Measurements from ENCODE around the gene BCL2. TPM values are rescaled to one million over a fixed set of nuclear protein-coding genes. Genes with fewer than 3 reads are reported as not detected.

BCL2 gene
- total RNA-seq, 1 experiment from 2014 or later = 2.2 TPM

DNA sequence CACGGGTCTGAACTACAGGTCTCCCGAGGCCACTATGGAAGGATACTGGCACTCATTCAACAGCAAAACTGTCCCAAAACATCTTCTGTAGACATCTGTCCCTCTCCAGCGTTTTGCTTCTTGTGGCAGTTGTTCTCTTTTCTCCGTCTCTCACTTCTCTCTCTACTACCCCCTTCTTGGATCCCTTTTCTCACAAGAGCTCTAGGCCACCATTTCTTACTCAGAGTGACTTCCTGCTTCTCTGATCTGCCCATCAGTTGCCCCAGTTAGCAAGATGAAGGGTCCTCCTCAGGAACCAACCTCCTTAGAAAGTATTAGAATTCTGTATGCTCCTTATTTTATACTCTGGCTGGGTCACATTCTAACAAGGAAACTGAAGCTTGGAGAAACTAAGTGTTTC lies 32.6 kb downstream of the BCL2 start:
- no peak for DNase-seq (ENCODE audit: low read depth)

DNA sequence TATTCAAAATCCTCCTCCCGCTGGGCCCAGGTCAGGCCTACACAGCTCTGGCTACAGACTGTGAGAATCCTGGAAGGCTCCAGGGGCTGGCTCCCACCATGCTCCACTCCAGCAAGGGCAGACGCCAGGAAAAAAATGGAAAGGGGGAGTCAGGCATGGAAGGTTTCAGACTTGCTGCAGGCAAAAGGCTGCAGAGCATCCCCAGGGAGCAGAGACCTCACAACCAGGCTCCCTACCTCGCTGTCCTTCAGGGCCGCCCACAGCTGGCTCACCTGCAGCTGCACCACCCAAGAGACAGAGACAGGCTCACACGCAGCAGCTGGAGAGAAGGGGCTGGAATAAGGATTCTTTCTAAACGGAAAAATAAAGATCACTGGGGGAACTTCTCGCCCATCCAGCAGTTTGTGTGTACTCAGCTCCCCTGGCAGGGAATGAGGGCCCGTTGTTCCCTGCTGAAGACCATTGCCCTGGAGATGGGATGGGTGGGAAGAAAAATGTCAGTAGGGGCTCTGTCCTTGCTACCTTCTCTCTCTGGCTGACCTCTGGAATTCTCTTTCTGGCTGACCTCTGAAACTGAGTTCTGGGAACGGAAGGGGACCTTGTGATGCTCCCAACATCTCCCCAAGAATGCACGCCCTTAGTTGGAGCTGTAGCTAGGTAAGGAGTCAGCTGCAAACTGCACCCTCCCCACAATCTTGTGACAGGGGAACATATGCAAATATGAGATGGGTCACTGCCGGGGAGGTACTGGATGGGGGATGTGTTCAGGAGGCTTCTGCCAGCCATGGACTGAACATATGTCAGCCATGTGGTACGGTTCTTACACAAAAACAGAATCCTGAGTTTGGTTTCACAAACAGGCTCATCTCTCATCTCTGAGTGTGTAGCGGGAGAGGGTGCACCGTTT lies 34.5 kb downstream of the BCL2 start:
- no peak for DNase-seq (ENCODE audit: low read depth)

DNA sequence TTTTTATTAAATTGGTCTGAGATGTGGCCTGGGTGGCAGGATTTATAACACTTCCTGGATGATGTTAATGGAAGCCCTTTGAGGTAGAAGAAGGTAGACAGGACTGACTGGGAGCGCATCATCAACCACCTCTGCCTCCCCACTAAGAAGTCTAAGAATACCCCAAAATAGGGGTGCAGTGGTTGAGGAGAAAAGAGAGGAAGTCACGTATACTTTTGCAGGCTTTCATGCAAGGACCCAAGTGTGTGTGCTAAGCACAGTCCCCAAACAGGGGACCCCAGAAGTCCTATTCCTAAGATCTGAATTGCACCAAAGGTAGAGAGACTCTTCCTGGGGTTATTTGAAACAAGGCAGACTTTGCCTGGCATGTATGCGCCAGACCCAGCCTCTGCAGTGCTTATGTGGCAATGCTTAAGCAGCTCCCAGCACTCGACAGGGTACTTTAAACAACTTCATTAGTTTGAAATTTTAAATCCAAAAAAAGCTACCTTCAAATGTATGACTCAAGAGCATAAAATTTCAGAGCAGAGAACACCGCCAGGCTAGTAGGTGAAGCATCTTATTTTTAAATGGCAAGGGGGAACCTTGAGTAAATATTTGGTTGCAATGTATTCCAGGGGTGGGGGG lies 35.3 kb downstream of the BCL2 start:
- no peak for DNase-seq (ENCODE audit: low read depth)

- DNase-seq (ENCODE audit: low read depth) = no peak
These were observed 36.1 kb downstream of the BCL2 start for GRCh38 chr18:63283305-63284094.

- no peak for DNase-seq (ENCODE audit: low read depth)
These were observed 36.8 kb downstream of the BCL2 start for GRCh38 chr18:63282793-63283192.

- DNase-seq (ENCODE audit: low read depth) = no peak
These were observed 46.2 kb downstream of the BCL2 start for GRCh38 chr18:63273222-63273927.

DNA sequence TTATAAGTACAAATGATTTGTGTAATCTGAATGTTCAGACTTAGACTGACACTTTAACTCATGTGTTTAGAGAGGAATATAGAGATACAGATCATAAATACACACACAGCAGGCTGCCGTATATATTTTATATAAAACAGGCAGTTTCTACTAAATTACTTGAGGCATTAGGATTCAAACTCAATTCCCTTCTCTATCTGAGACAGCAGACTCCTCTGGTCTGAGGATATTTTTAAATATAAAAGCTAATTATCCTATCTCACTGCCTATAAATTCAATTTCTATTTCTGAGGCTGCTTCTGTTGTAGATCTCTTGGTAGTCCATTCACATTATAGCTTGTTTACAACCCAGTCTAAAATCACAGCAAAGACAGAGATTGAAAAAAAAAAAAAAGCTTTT lies 46.9 kb downstream of the BCL2 start:
- DNase-seq (ENCODE audit: low read depth) = no peak

DNA sequence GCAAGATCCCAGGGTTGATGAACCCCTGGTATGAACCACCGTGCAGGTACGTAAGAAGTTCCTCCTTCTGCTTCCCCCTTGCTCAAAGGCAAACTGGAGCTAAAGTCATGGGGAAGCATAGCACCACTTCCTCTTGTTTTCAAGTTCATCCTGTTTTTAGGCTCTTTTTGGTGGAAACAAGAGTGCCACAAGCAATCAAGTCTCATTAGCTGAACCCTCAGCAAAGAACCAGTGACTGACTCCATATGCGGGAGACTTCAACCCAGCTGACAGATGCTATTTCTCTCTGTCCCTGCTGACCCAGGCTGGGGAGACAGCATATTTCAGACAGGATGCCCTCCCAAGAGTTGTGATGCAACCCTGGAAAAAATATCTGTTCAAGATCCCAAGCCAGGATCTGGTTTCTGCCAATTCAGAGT lies 47.7 kb downstream of the BCL2 start:
- DNase-seq (ENCODE audit: low read depth) = no peak

DNA sequence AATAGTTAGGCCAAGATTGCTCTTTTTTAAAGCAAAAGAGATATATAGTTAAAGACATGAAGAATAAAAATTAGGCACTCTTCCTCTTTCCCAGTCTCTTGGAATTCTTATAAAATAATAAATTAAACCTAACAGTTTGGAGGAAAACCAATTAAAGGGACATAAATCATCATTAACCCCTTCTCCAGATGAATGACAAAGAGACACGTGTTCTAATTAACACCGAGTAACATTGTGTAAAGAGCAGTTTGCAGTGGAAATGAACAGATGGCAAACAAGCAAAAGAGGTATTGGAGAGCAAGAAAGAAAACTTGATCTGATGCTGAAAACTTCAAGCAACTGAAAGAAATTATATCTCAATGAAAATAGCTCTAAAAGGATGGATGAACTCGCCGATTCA lies 48.4 kb downstream of the BCL2 start:
- DNase-seq (ENCODE audit: low read depth) = no peak

GRCh38 chr18:63267975-63268721 lies 51.4 kb downstream of the BCL2 start:
- no peak for DNase-seq (ENCODE audit: low read depth)

DNA sequence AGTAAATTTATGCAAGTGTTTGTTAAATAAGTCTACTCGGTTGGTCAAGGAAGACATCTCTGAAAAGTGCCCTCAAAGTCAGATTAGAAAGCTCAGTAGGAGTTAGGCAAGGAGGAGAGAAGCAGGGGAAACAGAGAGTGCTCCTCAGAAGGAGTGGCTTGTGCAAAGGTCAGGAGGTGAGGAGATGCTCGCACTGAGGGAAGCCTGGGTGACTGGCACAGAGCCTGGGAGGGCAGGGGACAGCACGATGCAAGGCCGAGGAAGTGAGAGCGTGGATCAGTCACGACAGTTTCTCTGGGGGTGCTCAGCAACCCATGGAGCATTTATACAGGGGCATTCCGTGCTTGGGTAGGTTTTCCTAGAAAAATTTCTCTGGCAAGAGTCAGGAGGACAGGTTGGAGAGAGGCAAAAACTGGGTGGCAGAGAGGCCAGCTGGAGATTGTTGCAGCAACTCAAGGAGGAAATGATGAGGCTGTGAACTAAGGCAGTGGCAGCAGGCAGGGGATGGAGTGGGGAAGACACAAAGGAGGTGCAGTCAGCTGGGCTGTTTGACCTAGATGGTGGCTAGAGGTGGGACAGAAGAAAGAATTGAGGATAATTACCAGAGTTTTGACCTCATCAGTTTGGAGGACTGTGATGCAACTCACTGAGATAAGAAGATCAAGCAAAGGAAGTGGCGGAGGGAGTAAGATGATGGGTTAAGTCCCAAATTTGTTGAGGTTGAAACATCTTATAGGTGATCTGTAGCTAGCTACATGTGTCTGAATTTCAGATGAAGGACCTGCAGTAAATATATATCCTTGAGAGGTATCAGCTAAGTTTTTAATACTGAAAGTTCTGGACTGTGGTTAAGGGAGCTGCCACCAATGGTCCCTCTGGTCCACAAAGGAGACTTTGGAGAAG lies 52.4 kb downstream of the BCL2 start:
- no peak for DNase-seq (ENCODE audit: low read depth)

GRCh38 chr18:63265326-63265725 lies 54.2 kb downstream of the BCL2 start:
- DNase-seq (ENCODE audit: low read depth) = no peak

DNA sequence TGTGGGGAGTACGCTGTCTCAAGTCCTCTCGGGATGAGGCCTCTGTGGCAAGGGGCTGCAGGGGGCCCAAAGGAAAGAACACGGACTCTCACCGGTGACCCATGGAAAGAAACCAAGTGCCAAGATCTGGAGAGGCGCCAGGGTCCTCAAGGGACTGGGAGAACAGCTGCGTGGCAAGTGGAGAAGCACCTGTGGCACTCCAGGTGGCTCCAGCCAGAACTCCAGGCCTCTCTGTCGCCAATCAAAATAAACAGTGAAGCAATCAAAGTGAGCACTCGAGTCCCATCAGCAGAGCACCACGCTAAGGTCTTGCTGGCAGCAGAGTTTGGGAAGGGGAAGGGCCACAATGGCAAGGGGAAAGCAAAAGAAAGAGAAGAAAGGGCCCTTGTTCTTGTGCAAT lies 54.7 kb downstream of the BCL2 start:
- no peak for DNase-seq (ENCODE audit: low read depth)

DNA sequence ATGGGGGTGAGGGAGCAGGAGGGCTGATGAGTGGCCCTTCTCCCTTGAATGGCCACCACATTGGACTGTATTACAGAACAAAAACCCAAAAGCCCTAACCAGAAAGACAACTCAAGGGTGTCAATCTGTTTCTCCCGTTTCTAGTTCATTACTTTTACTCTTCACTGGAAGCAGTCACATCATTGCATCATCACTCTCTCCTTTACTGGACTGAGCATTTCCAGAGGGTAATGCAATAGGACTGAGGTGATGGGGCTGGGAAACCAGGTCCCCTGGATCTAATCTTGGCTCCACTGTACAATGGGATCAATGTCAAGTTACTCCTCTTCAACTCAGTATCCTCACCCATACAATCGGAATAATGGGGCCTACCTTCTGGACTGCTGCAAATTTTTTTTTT lies 56.1 kb downstream of the BCL2 start:
- no peak for DNase-seq (ENCODE audit: low read depth)

DNA sequence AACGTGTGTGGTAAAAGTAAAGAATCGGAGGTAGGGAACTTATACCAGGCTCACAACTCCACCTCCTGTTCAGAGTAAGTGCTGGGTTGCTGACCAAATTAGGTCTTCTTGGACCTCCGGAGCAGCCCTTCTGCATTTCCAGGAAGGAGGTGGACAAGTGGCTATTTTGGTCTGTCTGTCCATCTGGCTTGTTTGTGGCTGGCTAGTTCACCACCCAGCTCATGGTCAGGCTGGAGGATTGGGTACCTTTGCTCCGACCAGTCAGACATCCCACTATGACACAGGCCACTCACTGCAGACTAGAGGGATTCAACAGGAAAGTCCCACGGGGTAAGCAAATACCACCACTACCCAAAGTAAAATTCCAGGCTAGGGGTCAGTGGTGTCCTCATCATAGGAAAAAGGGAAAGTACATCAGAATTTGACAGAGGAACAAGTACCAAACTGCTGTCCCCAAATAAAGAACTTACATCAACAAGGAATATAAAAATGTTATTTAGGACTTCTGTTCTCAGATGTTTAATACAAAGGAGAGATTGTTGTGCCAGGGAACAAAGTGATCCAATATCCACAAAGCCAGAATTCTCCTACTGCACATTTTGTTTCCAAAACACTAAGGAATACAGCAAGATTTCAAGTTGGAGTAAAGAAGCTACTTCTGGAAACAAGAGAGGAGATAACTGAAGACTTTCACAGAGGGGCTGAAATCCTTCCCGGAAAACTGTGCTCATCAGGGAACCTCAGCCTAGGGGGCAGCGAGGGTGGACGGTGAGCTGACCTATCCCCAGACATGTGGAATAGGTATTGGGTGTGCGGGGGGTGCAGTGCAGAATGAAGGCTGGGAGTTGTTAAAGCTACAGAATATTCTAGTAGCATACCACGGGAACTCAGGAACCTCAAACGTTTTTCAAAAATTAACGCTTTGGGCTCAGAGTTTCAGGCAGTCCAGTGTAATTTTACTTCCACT lies 56.9 kb downstream of the BCL2 start:
- DNase-seq (ENCODE audit: low read depth) = no peak

DNA sequence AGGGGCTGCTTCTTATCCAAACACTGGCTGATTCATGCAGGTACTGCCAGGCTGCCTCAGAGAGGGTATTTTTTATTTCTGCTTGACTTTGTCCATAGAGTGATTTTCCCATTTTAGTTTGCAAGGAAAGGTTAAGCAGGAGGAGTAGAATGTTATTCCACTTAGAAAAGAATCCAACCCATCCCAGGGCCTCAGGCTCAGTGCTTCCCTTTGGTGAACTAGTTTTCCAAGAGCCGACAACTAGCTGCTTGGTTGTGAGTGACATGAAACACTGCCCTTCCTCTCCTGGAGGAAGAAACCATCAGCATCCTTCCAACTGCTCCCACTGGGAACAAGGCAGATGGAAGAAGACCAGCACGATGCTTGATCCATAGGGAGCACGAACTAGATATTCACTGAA lies 58.5 kb downstream of the BCL2 start:
- DNase-seq (ENCODE audit: low read depth) = no peak

- no peak for DNase-seq (ENCODE audit: low read depth)
These were observed 59.2 kb downstream of the BCL2 start for GRCh38 chr18:63260380-63260754.

DNA sequence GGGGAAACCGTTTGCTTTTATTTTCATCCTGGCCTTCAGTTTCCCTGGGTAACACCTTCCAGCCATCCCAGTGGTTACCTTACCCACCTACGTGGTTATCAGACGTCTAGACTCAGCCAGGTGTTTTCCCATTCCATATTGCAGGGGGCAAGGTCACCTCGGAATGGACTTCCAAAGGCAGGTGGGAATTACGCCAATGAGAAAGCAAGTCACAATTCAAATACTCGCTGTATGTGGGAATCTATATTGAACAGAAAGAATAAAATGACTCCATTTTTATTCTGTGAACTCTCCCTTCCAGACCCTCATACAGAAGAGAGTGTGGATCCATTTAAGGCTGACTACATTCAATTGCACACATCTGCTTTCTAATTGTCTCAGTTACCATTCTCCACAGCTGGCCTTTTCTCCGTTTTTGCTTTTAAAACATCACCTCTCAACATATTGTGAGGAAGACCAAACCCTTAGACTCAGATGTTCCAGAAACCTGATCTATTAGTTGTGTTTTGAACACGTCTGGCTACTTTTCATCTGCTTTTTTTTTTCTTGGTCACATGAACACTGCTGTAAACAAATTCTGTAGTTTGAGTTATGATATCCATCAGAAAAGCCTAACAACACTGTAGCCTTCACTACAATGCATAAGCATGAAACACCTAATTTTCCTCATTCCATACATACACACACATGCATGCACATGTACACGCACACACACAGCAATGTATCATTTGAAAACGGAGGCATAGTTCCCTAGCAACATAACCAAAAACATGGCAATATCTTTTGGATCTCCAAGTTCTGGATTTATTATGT lies 59.8 kb downstream of the BCL2 start:
- DNase-seq (ENCODE audit: low read depth) = no peak

All from Daoy (cell line).